HEK293 (cell line): ENCODE data around the gene DDX41.
A peak's percentile ranks its signal among the peaks of the same experiment; 100 is the strongest.

Source experiments
- CTCF ChIA-PET: fragments of 350-600 bp; formaldehyde crosslinking; extraction: SDS; loops from one replicate; lab custom pipeline; 2021; ENCODE audit warnings: antibody characterized with exemption; lab: Yijun Ruan, JAX
- POLR2A ChIA-PET: fragments of 300-600 bp; formaldehyde crosslinking; extraction: SDS; loops from one replicate; lab custom pipeline; 2020; ENCODE audit warnings: antibody characterized with exemption, inconsistent platforms; lab: Yijun Ruan, JAX
- H3K27ac ChIP-seq: fragments of 200-500 bp; sonication (Bioruptor generic); 2 replicates; pipeline ENCODE4 v1.5.1; 2014; ENCODE audit warnings: low read depth, low read length, control low read depth, inconsistent platforms; ENCODE audit errors: extremely low read depth
- H3K36me3 ChIP-seq, 2 experiments: fragments of 200-500 bp in 1 of 2; sonication (Bioruptor generic) in 1 of 2; 1 replicate in 1 of 2; 2 replicates in 1 of 2; pipeline ENCODE4 v1.5.1; 2014 to 2017; ENCODE audit warnings: inconsistent platforms in 2 of 2, low read length in 2 of 2; ENCODE audit not compliant: control insufficient read depth in 2 of 2, insufficient read depth in 1 of 2
- H3K4me1 ChIP-seq: fragments of 200-500 bp; sonication (Bioruptor generic); 2 replicates; pipeline ENCODE4 v1.5.1; 2014; ENCODE audit warnings: mild to moderate bottlenecking, low read length, inconsistent platforms; ENCODE audit not compliant: control insufficient read depth, insufficient read depth
- H3K4me3 ChIP-seq: 2 replicates; pipeline ENCODE4 v1.5.1; 2011; ENCODE audit warnings: low read depth, mild to moderate bottlenecking, control low read depth, low read length, moderate library complexity
- H3K9me3 ChIP-seq: fragments of 200-500 bp; sonication (Bioruptor generic); 2 replicates; pipeline ENCODE4 v1.5.1; 2014; ENCODE audit warnings: low read depth, low read length, inconsistent platforms; ENCODE audit not compliant: control insufficient read depth, insufficient read depth
- GLI2 ChIP-seq: fragments of 450-650 bp; formaldehyde crosslinking; IDR thresholded peaks from 2 replicates; pipeline ENCODE4; 2017; ENCODE audit warnings: missing biosample characterization, missing genetic modification characterization, low read depth, borderline replicate concordance
- SETDB1 ChIP-seq: IDR thresholded peaks from one replicate; pipeline ENCODE4 v1.6.1; 2017; ENCODE audit warnings: mild to moderate bottlenecking, low read length, moderate library complexity, mixed read lengths; ENCODE audit not compliant: insufficient read length
- TCF7L2 ChIP-seq: IDR thresholded peaks from 2 replicates; pipeline ENCODE4 v1.6.1; 2011; ENCODE audit warnings: low read depth, mild to moderate bottlenecking, inconsistent platforms, low read length, moderate library complexity, borderline replicate concordance
- ZBTB1 ChIP-seq: fragments of 450-650 bp; formaldehyde crosslinking; IDR thresholded peaks from 2 replicates; pipeline ENCODE4 v1.5.1; 2016; ENCODE audit warnings: missing biosample characterization, missing genetic modification characterization
- ZFP41 ChIP-seq: fragments of 450-650 bp; formaldehyde crosslinking; IDR thresholded peaks from 2 replicates; pipeline ENCODE4 v1.5.1; 2016; ENCODE audit warnings: missing biosample characterization, missing genetic modification characterization, borderline replicate concordance
- ZIC2 ChIP-seq: fragments of 450-650 bp; formaldehyde crosslinking; IDR thresholded peaks from 2 replicates; pipeline ENCODE4 v1.5.1; 2016; ENCODE audit warnings: missing biosample characterization, missing genetic modification characterization
- ZNF121 ChIP-seq: fragments of 450-650 bp; formaldehyde crosslinking; IDR thresholded peaks from 2 replicates; pipeline ENCODE4 v1.5.1; 2016; ENCODE audit warnings: missing biosample characterization, missing genetic modification characterization
- ZNF133 ChIP-seq: fragments of 450-650 bp; formaldehyde crosslinking; IDR thresholded peaks from 2 replicates; pipeline ENCODE4 v1.5.1; 2016; ENCODE audit warnings: missing biosample characterization, missing genetic modification characterization
- ZNF146 ChIP-seq: fragments of 450-650 bp; formaldehyde crosslinking; IDR thresholded peaks from 2 replicates; pipeline ENCODE4 v1.5.1; 2016; ENCODE audit warnings: missing biosample characterization, missing genetic modification characterization
- ZNF155 ChIP-seq: fragments of 450-650 bp; formaldehyde crosslinking; IDR thresholded peaks from 2 replicates; pipeline ENCODE4 v1.5.1; 2016; ENCODE audit warnings: missing biosample characterization, missing genetic modification characterization
- ZNF248 ChIP-seq: fragments of 450-650 bp; formaldehyde crosslinking; IDR thresholded peaks from 2 replicates; pipeline ENCODE4 v1.5.1; 2017; ENCODE audit warnings: missing biosample characterization, missing genetic modification characterization
- ZNF274 ChIP-seq, 2 experiments: fragments of 200-500 bp in 1 of 2; fragments of 450-650 bp in 1 of 2; sonication (Bioruptor generic) in 1 of 2; formaldehyde crosslinking in 1 of 2; IDR thresholded peaks; 2 replicates each; pipeline versions ENCODE4 v1.5.1 to v1.6.1; 2014 to 2016; ENCODE audit warnings: borderline replicate concordance in 1 of 2, inconsistent platforms in 1 of 2, low read length in 1 of 2, missing biosample characterization in 1 of 2, missing genetic modification characterization in 1 of 2
- ZNF311 ChIP-seq: fragments of 450-650 bp; formaldehyde crosslinking; IDR thresholded peaks from 2 replicates; pipeline ENCODE4 v1.5.1; 2017; ENCODE audit warnings: missing biosample characterization, missing genetic modification characterization, borderline replicate concordance
- ZNF324 ChIP-seq: fragments of 450-650 bp; formaldehyde crosslinking; IDR thresholded peaks from 2 replicates; pipeline ENCODE4 v1.5.1; 2016; ENCODE audit warnings: missing biosample characterization, missing genetic modification characterization
- ZNF350 ChIP-seq: fragments of 450-650 bp; formaldehyde crosslinking; IDR thresholded peaks from 2 replicates; pipeline ENCODE4 v1.5.0; 2017; ENCODE audit warnings: missing biosample characterization, mild to moderate bottlenecking, missing genetic modification characterization
- ZNF501 ChIP-seq: fragments of 450-650 bp; formaldehyde crosslinking; IDR thresholded peaks from 2 replicates; pipeline ENCODE4 v1.5.1; 2016; ENCODE audit warnings: missing biosample characterization, missing genetic modification characterization
- ZNF510 ChIP-seq: fragments of 450-650 bp; formaldehyde crosslinking; IDR thresholded peaks from 2 replicates; pipeline ENCODE4 v1.5.1; 2018; ENCODE audit warnings: mild to moderate bottlenecking, missing genetic modification characterization, missing biosample characterization; ENCODE audit not compliant: insufficient replicate concordance
- ZNF623 ChIP-seq: fragments of 450-650 bp; formaldehyde crosslinking; IDR thresholded peaks from 2 replicates; pipeline ENCODE4 v1.5.1; 2016; ENCODE audit warnings: missing biosample characterization, missing genetic modification characterization
- ZNF624 ChIP-seq: fragments of 450-650 bp; formaldehyde crosslinking; IDR thresholded peaks from 2 replicates; pipeline ENCODE4 v1.5.1; 2017; ENCODE audit warnings: missing biosample characterization, missing genetic modification characterization
- ZNF629 ChIP-seq: fragments of 450-650 bp; formaldehyde crosslinking; IDR thresholded peaks from 2 replicates; pipeline ENCODE4 v1.5.1; 2017; ENCODE audit warnings: missing biosample characterization, missing genetic modification characterization
- TF ChIP-seq, protein P1 (sequence below): fragments of 450-650 bp; formaldehyde crosslinking; IDR thresholded peaks from 2 replicates; pipeline ENCODE4 v1.5.1; 2016; ENCODE audit warnings: missing biosample characterization, missing genetic modification characterization
- TF ChIP-seq, protein P2 (sequence below): fragments of 450-650 bp; formaldehyde crosslinking; IDR thresholded peaks from 2 replicates; pipeline ENCODE4 v1.5.1; 2016; ENCODE audit warnings: missing biosample characterization, missing genetic modification characterization
- TF ChIP-seq, protein P3 (sequence below): fragments of 450-650 bp; formaldehyde crosslinking; IDR thresholded peaks from 2 replicates; pipeline ENCODE4 v1.5.1; 2016; ENCODE audit warnings: missing biosample characterization, missing genetic modification characterization, borderline replicate concordance

The DDX41 gene

DNA sequence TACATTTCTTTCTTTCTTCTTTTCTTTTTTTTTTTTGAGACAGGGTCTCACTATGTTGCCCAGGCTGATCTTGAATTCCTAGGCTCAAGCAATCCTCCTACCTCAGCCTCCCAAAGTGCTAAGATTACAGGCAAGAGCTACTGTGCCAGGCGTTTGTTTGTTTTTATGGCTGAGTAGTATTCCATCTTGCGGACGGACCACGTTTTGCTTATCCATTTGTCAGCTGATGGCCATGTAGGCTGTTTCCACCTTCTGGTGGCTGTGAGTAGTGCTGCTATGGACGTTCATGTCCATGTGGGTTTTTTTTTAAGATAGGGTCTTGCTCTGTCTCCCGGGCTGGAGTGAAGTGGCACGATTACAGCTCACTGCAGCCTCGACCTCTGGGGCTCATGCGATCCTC lies 9.6 kb downstream of the DDX41 start:
- ChIA-PET POLR2A (interaction anchor here (0.7 to 3.1 kb wide), 3 partner anchors 9 to 26 kb away, joined by 3 to 18 read pairs (median 3); partner anchors contain the start of gene PDLIM7), CTCF (interaction anchor here (0.6 to 1.1 kb wide), 7 partner anchors 8 to 191 kb away, joined by 3 to 6 read pairs (median 4); no protein-coding TSS in a partner anchor)
- Histone ChIP-seq H3K36me3 (peaks cover 0 to 34% of the 10 kb centered on the region in 2 experiments; a peak in 1 of 3 replicates), H3K4me1 (no peaks in the 10 kb centered on the region), H3K9me3 (no peaks in the 10 kb centered on the region), H3K27ac (no peak overlapping the region), H3K4me3 (no peak overlapping the region)
- TF ChIP-seq, protein P1, sequence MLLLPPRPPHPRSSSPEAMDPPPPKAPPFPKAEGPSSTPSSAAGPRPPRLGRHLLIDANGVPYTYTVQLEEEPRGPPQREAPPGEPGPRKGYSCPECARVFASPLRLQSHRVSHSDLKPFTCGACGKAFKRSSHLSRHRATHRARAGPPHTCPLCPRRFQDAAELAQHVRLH (tag by site-specific recombination) = no peak
- TF ChIP-seq ZNF146 (tag by site-specific recombination) (peak; percentile 93), ZNF121 (tag by site-specific recombination) (peak; percentile 82), ZNF311 (tag by site-specific recombination) (no peak), TCF7L2 (no peak)

DNA sequence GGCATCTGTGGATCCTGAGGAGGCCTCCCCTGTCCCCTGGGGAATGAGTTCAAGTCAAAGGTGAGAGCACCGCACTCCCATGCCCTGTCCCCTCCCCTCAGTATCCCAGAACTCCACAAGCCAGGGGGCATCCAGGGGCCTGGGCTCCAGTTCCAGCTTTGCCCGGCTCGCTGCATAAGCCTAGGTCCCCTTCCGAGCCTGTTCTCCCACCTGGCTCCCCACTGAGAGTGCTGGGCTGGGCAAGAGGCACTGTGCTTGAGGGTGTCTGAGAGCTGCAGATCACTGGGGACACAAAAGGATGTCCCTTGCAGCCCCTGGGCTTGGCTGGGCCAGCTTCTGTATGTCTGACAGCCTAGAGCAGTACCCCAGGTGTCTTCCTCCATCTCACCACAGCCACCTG lies 11.7 kb downstream of the DDX41 start:
- no peaks in the 10 kb centered on the region for H3K9me3 ChIP-seq
- no peak overlapping the region for H3K4me3 ChIP-seq
- peaks cover 0 to 13% of the 10 kb centered on the region in 2 experiments; a peak in 1 of 3 replicates for H3K36me3 ChIP-seq
- TF ChIP-seq ZNF629 (tag by site-specific recombination) (no peak), ZNF274 (IDR thresholded peaks at IDR 0.05; ENCODE audit: low read length) (no peak), ZNF274 (tag by site-specific recombination; IDR thresholded peaks at IDR 0.05; ENCODE audit: borderline replicate concordance) (no peak), ZNF350 (no peak), ZNF624 (tag by site-specific recombination) (no peak), ZNF510 (no peak), ZNF155 (tag by site-specific recombination) (no peak), ZNF248 (no peak), ZFP41 (no peak), ZNF324 (tag by site-specific recombination) (no peak)
- TF ChIP-seq, protein P2, sequence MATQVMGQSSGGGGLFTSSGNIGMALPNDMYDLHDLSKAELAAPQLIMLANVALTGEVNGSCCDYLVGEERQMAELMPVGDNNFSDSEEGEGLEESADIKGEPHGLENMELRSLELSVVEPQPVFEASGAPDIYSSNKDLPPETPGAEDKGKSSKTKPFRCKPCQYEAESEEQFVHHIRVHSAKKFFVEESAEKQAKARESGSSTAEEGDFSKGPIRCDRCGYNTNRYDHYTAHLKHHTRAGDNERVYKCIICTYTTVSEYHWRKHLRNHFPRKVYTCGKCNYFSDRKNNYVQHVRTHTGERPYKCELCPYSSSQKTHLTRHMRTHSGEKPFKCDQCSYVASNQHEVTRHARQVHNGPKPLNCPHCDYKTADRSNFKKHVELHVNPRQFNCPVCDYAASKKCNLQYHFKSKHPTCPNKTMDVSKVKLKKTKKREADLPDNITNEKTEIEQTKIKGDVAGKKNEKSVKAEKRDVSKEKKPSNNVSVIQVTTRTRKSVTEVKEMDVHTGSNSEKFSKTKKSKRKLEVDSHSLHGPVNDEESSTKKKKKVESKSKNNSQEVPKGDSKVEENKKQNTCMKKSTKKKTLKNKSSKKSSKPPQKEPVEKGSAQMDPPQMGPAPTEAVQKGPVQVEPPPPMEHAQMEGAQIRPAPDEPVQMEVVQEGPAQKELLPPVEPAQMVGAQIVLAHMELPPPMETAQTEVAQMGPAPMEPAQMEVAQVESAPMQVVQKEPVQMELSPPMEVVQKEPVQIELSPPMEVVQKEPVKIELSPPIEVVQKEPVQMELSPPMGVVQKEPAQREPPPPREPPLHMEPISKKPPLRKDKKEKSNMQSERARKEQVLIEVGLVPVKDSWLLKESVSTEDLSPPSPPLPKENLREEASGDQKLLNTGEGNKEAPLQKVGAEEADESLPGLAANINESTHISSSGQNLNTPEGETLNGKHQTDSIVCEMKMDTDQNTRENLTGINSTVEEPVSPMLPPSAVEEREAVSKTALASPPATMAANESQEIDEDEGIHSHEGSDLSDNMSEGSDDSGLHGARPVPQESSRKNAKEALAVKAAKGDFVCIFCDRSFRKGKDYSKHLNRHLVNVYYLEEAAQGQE (tag by site-specific recombination) = no peak
- ChIA-PET POLR2A (interaction anchor here (0.6 to 1.1 kb wide), 3 partner anchors 9 to 115 kb away, joined by 3 read pairs; no protein-coding TSS in a partner anchor), CTCF (interaction anchor here (0.5 to 1.2 kb wide), 4 partner anchors 49 to 557 kb away, joined by 3 to 6 read pairs (median 4); no protein-coding TSS in a partner anchor)
- no peak overlapping the region for H3K27ac ChIP-seq
- H3K4me1 ChIP-seq = no peaks in the 10 kb centered on the region

DNA sequence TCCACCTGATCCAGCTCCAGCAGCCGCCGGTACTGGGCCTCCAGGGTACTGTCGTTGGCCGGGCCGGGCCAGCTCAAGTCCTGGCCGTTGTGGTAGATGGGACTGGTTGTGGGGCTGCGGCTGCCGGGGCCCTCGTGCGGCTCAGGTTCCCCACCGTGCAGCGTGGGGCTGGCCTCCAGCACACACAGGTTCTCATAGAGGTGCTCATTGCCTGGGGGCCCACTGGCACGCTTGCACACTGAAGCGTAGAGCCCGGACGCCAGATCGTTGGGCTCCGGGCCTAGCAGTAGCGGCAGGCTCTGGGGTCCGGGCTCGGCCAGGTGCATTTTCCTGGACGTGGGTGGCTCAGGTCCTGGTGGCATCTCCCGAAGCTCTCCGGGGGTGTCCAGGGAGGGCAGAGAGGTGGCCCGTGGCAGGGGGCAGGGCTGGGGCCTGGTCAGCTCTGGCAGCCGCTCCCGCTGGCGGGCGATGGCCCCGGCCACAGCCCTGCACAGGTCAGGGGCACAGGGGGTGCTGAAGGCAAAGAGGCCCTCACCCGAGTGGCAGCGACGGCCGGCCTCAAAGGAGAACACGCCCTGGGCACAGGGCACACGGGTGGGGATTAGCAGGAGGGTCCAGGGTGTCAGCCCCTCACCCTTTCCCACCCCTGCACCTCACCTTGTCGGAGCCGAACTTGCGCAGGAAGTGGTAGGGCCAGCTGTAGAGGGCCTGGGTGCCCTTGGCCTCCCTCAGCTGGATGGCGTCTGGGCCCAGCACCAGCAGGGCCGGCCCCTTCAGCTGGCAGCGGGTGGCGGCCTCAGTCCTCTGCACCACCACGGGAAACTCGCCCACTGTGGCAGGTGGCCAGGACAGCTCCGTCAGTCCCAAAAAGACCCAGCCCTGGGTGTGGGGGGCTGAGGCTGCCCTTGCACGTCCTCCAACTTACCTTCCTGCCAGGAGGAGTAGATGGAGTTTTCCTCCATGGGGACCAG lies 12.4 kb downstream of the DDX41 start:
- ChIA-PET CTCF (interaction anchor here (0.5 to 1.7 kb wide), 6 partner anchors 13 to 558 kb away, joined by 3 to 6 read pairs (median 4); no protein-coding TSS in a partner anchor), POLR2A (interaction anchor here (0.5 to 1.3 kb wide), 4 partner anchors 10 to 713 kb away, joined by 3 read pairs; no protein-coding TSS in a partner anchor)
- Histone ChIP-seq H3K9me3 (no peaks in the 10 kb centered on the region), H3K4me3 (no peak overlapping the region), H3K27ac (no peak overlapping the region), H3K36me3 (peaks cover 0 to 10% of the 10 kb centered on the region in 2 experiments; a peak in 1 of 3 replicates), H3K4me1 (no peaks in the 10 kb centered on the region)
- TF ChIP-seq ZNF623 (tag by site-specific recombination) = no peak
- TF ChIP-seq ZNF274 (IDR thresholded peaks at IDR 0.05; ENCODE audit: low read length) = no peak
- TF ChIP-seq ZNF274 (tag by site-specific recombination; IDR thresholded peaks at IDR 0.05; ENCODE audit: borderline replicate concordance) = no peak
- no peak for TF ChIP-seq ZNF133 (tag by site-specific recombination)
- no peak for TF ChIP-seq ZBTB1 (tag by site-specific recombination)
- TF ChIP-seq SETDB1 = no peak
- TF ChIP-seq GLI2 (tag by site-specific recombination) = no peak
- no peak for TF ChIP-seq ZIC2 (tag by site-specific recombination)
- TF ChIP-seq ZNF501 (tag by site-specific recombination) = no peak
- TF ChIP-seq, protein P3, sequence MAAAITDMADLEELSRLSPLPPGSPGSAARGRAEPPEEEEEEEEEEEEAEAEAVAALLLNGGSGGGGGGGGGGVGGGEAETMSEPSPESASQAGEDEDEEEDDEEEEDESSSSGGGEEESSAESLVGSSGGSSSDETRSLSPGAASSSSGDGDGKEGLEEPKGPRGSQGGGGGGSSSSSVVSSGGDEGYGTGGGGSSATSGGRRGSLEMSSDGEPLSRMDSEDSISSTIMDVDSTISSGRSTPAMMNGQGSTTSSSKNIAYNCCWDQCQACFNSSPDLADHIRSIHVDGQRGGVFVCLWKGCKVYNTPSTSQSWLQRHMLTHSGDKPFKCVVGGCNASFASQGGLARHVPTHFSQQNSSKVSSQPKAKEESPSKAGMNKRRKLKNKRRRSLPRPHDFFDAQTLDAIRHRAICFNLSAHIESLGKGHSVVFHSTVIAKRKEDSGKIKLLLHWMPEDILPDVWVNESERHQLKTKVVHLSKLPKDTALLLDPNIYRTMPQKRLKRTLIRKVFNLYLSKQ = no peak
